Epidermal melanocyte (primary cell): ENCODE data around the gene ZNF574.

Experiments used
- DNase-seq: peaks from one replicate; pipeline ENCODE4 v3.0.0; 2011; ENCODE audit warnings: low spot score; ENCODE audit not compliant: insufficient read length

Gene ZNF574

GRCh38 chr19:42080764-42081375, 4.9 kb downstream of the ZNF574 start:
- DNase-seq: no peak

GRCh38 chr19:42081584-42082203, 5.7 kb downstream of the ZNF574 start:
- DNase-seq: peak; percentile 65

GRCh38 chr19:42083537-42083936, 7.6 kb downstream of the ZNF574 start:
- no peak for DNase-seq

- no peak for DNase-seq
Observed at GRCh38 chr19:42086188-42086736, 10.3 kb downstream of the ZNF574 start.

- DNase-seq: no peak
Observed at GRCh38 chr19:42086770-42087550, 11.0 kb downstream of the ZNF574 start.

GRCh38 chr19:42088471-42089190, 12.7 kb downstream of the ZNF574 start:
- no peak for DNase-seq

GRCh38 chr19:42089191-42089750, 13.3 kb downstream of the ZNF574 start:
- DNase-seq: no peak

- DNase-seq: no peak
Observed at GRCh38 chr19:42089772-42090171, 13.8 kb downstream of the ZNF574 start.

GRCh38 chr19:42090672-42091071, 14.7 kb downstream of the ZNF574 start:
- no peak for DNase-seq

GRCh38 chr19:42091300-42091699, 15.3 kb downstream of the ZNF574 start:
- DNase-seq: no peak

- no peak for DNase-seq
Observed at GRCh38 chr19:42091742-42092141, 15.8 kb downstream of the ZNF574 start.

- DNase-seq: no peak
Observed at GRCh38 chr19:42092350-42092749, 16.4 kb downstream of the ZNF574 start.

- DNase-seq: no peak
Observed at GRCh38 chr19:42093505-42093904, 17.5 kb downstream of the ZNF574 start.

- no peak for DNase-seq
Observed at GRCh38 chr19:42093926-42094325, 18.0 kb downstream of the ZNF574 start.

GRCh38 chr19:42095142-42095813, 19.3 kb downstream of the ZNF574 start:
- DNase-seq: no peak

GRCh38 chr19:42095814-42096230, 19.9 kb downstream of the ZNF574 start:
- no peak for DNase-seq

GRCh38 chr19:42096255-42096837, 20.4 kb downstream of the ZNF574 start:
- DNase-seq: no peak

- no peak for DNase-seq
Observed at GRCh38 chr19:42097461-42097860, 21.5 kb downstream of the ZNF574 start.

GRCh38 chr19:42098781-42099180, 22.8 kb downstream of the ZNF574 start:
- no peak for DNase-seq

- DNase-seq: no peak
Observed at GRCh38 chr19:42099336-42099925, 23.5 kb downstream of the ZNF574 start.
